GM19025 (cell line): ENCODE results near the gene USH2A.
"Not testable (repeated sequence)": the region's sequence is repeated elsewhere in the genome, so short reads cannot be mapped to it uniquely, and the experiment has no call there.

Experiments used
- ATAC-seq: cut with Tn5 transposase; IDR thresholded peaks from one replicate; pipeline ENCODE4 v1.9.1; 2021; ENCODE audit warnings: mild to moderate bottlenecking, low read depth, moderate library complexity; ENCODE audit not compliant: unreplicated experiment

Gene USH2A

GRCh38 chr1:216390956-216391355, 32.3 kb downstream of the USH2A start:
- no peak for ATAC-seq

GRCh38 chr1:216389774-216390173, 33.5 kb downstream of the USH2A start:
- ATAC-seq: no peak

GRCh38 chr1:216388558-216388957, 34.7 kb downstream of the USH2A start:
- no peak for ATAC-seq

- no peak for ATAC-seq
Observed at GRCh38 chr1:216387782-216388181, 35.5 kb downstream of the USH2A start.

- no peak for ATAC-seq
Observed at GRCh38 chr1:216379441-216379840, 43.8 kb downstream of the USH2A start.

- ATAC-seq: no peak
Observed at GRCh38 chr1:216368249-216368648, 55.0 kb downstream of the USH2A start.

- ATAC-seq: no peak
Observed at GRCh38 chr1:216366979-216367378, 56.3 kb downstream of the USH2A start.

- no peak for ATAC-seq
Observed at GRCh38 chr1:216356945-216357344, 66.3 kb downstream of the USH2A start.

- ATAC-seq: no peak
Observed at GRCh38 chr1:216350186-216350585, 73.1 kb downstream of the USH2A start.

GRCh38 chr1:216346526-216346925, 76.7 kb downstream of the USH2A start:
- no peak for ATAC-seq

GRCh38 chr1:216340542-216340941, 82.7 kb downstream of the USH2A start:
- ATAC-seq: not testable (repeated sequence)

- no peak for ATAC-seq
Observed at GRCh38 chr1:216332462-216332861, 90.8 kb downstream of the USH2A start.

GRCh38 chr1:216332003-216332402, 91.2 kb downstream of the USH2A start:
- no peak for ATAC-seq

- ATAC-seq: no peak
Observed at GRCh38 chr1:216331211-216331610, 92.0 kb downstream of the USH2A start.

- no peak for ATAC-seq
Observed at GRCh38 chr1:216330262-216330661, 93.0 kb downstream of the USH2A start.

- ATAC-seq: no peak
Observed at GRCh38 chr1:216325946-216326345, 97.3 kb downstream of the USH2A start.

- no peak for ATAC-seq
Observed at GRCh38 chr1:216325336-216325735, 97.9 kb downstream of the USH2A start.

GRCh38 chr1:216323344-216323743, 99.9 kb downstream of the USH2A start:
- ATAC-seq: no peak

GRCh38 chr1:216314379-216315095, 108.7 kb downstream of the USH2A start:
- ATAC-seq: no peak

- no peak for ATAC-seq
Observed at GRCh38 chr1:216310776-216311175, 112.5 kb downstream of the USH2A start.

- ATAC-seq: no peak
Observed at GRCh38 chr1:216306830-216307229, 116.4 kb downstream of the USH2A start.

- ATAC-seq: no peak
Observed at GRCh38 chr1:216303690-216304089, 119.6 kb downstream of the USH2A start.

GRCh38 chr1:216293683-216294082, 129.6 kb downstream of the USH2A start:
- no peak for ATAC-seq
